Measurements from ENCODE around the gene PKP1.

PKP1 gene

GRCh38 chr1:201354901-201355295, 71.6 kb downstream of the PKP1 start:
- DNase-seq, result no peak

- DNase-seq, result no peak
These were observed 72.2 kb downstream of the PKP1 start for GRCh38 chr1:201355471-201355870.

- DNase-seq, result no peak
These were observed 72.9 kb downstream of the PKP1 start for GRCh38 chr1:201356236-201356635.

- no peak for DNase-seq
These were observed 73.4 kb downstream of the PKP1 start for GRCh38 chr1:201356701-201357100.

GRCh38 chr1:201357211-201357610, 73.9 kb downstream of the PKP1 start:
- no peak for DNase-seq

- no peak for DNase-seq
These were observed 74.5 kb downstream of the PKP1 start for GRCh38 chr1:201357636-201358348.

GRCh38 chr1:201358596-201358995, 75.3 kb downstream of the PKP1 start:
- no peak for DNase-seq

- DNase-seq, result no peak
These were observed 75.9 kb downstream of the PKP1 start for GRCh38 chr1:201359031-201359872.

GRCh38 chr1:201359873-201360210, 76.5 kb downstream of the PKP1 start:
- no peak for DNase-seq

GRCh38 chr1:201360486-201360885, 77.2 kb downstream of the PKP1 start:
- no peak for DNase-seq

- no peak for DNase-seq
These were observed 77.8 kb downstream of the PKP1 start for GRCh38 chr1:201360901-201361651.

GRCh38 chr1:201361652-201362504, 78.6 kb downstream of the PKP1 start:
- peak; percentile 25 for DNase-seq

GRCh38 chr1:201362906-201363305, 79.6 kb downstream of the PKP1 start:
- no peak for DNase-seq

- no peak for DNase-seq
These were observed 80.2 kb downstream of the PKP1 start for GRCh38 chr1:201363467-201363866.

GRCh38 chr1:201364808-201365105, 81.5 kb downstream of the PKP1 start:
- no peak for DNase-seq

- no peak for DNase-seq
These were observed 81.9 kb downstream of the PKP1 start for GRCh38 chr1:201365251-201365650.

- DNase-seq, result no peak
These were observed 83.4 kb downstream of the PKP1 start for GRCh38 chr1:201366696-201367095.

GRCh38 chr1:201369209-201369608, 85.9 kb downstream of the PKP1 start:
- no peak for DNase-seq

GRCh38 chr1:201370500-201370899, 87.2 kb downstream of the PKP1 start:
- no peak for DNase-seq

- DNase-seq, result no peak
These were observed 88.0 kb downstream of the PKP1 start for GRCh38 chr1:201371276-201371675.

- DNase-seq, result no peak
These were observed 88.5 kb downstream of the PKP1 start for GRCh38 chr1:201371792-201372191.

- no peak for DNase-seq
These were observed 91.1 kb downstream of the PKP1 start for GRCh38 chr1:201374364-201374763.

- DNase-seq, result no peak
These were observed 91.9 kb downstream of the PKP1 start for GRCh38 chr1:201375169-201375568.

Measured in stimulated activated CD4-positive, alpha-beta T cell treated with anti-CD3 and anti-CD28 coated beads, Interleukin-1b, Interleukin-23, amount 100 ng/mL, for 48 hours (primary cell).